ENCODE data around the gene MRPL4.
A peak's percentile ranks its signal among the peaks of the same experiment; 100 is the strongest.

Gene MRPL4

DNA sequence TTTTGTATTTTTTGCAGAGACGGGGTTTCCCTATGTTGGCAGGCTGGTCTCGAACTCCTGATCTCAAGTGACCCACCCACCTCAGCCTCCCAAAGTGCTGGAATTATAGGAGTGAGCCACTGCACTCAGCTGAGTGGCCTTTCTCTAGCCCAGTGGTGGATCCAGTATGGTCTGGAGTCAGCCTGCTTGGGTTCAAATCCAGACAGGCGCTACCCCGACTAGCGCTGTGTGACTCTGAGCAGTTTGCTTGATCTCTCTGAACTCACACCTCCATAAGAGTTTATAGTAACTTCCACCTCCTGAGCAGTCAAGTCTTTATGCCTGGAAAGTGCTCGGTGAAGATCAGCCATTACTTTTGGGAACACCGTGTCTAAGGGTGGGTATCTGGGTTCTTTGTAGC is 31.3 kb upstream of the MRPL4 start:
- no peaks in the 10 kb centered on the region for H3K9me3 ChIP-seq (ENCODE audit: low read length)
- H3K36me3 ChIP-seq (ENCODE audit: insufficient read depth, low read length) = peaks cover 7% of the 10 kb centered on the region
- H3K4me3 ChIP-seq (ENCODE audit: low read depth in 1 of 2, low read length in 2 of 2) = no peak overlapping the region
- no peak overlapping the region for H3K9ac ChIP-seq (ENCODE audit: low read length)
- H3K27me3 ChIP-seq (ENCODE audit: control insufficient read depth in 1 of 2, insufficient read depth in 2 of 2, low read length in 2 of 2) = no peaks in the 10 kb centered on the region
- H3K27ac ChIP-seq (ENCODE audit: low read depth, low read length) = no peak overlapping the region
- no peaks in the 10 kb centered on the region for H3K4me1 ChIP-seq (ENCODE audit: insufficient read depth, low read length)

DNA sequence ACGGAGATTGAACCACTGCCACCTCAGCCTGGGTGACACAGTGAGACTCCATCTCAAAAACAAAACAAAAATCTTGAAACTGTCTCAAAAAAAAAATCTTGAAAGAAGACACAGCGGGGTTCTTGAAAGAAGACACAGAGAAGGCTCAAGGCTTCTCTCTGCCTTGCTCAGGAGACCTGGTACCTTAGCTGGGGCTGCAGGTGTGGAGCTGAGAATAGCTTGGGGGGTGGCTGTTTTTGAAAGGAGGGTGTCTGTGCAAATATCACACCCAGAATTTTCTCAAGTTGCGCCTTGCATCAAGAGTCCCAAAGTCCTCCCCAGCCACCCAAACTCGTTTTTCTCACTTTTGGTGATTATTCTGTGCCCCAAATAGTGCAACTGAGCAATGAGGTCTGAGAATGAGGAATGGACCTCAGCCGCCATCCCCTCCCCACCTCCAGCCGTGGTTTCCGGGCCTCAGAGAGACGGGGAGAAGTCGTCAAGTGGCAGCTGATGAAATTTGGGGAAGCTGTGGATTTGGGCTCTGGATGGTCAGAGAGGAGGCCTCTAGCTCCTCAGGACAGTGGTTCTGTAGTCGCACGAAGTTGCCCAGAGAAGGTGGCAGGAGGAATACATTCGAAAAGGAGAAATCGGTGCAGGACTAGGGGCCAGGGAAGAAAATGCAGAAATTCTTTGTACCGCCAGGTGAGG is 29.7 kb upstream of the MRPL4 start:
- H3K4me1 ChIP-seq (ENCODE audit: insufficient read depth, low read length) = no peaks in the 10 kb centered on the region
- H3K9ac ChIP-seq (ENCODE audit: low read length) = no peak overlapping the region
- H3K27ac ChIP-seq (ENCODE audit: low read depth, low read length) = no peak overlapping the region
- H3K4me3 ChIP-seq (ENCODE audit: low read depth in 1 of 2, low read length in 2 of 2) = no peak overlapping the region
- no peaks in the 10 kb centered on the region for H3K9me3 ChIP-seq (ENCODE audit: low read length)
- peaks cover 7% of the 10 kb centered on the region for H3K36me3 ChIP-seq (ENCODE audit: insufficient read depth, low read length)
- no peaks in the 10 kb centered on the region for H3K27me3 ChIP-seq (ENCODE audit: control insufficient read depth in 1 of 2, insufficient read depth in 2 of 2, low read length in 2 of 2)

DNA sequence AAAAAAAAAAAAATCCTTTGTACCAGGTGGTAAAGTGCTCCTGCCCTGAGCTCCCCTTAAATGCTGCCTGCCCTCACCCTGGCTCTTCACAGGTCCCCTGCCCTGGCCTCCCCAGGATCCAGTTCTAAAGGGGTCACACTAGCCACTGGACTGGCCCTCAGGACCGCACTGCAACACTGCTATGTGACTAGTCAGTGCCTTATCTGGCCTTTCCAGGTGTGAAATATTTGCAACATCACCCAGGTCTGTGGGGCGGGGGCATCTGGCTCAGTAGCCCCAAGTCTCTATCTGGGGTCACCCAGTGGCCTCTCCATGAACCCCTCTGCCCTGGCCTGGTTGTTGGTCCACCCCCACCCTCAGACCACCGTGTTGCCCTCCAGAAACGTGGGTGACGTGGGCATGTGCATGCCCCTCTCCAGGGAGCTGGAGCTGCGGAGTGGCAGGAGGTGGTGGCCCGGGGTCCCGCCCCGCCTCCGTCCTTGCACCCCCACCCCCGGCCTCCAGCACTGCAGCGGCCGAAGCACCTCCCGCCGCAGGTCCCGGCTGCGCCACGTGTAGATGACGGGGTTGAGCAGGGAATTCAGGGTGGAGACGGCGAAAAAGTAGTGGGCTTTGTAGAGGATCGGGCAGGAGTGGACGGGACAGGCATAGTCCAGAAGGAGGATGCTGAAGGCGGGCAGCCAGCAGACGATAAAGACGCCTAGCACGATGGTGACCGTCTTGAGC is 28.4 kb upstream of the MRPL4 start:
- Histone ChIP-seq H3K27ac (ENCODE audit: low read depth, low read length) (no peak overlapping the region), H3K9me3 (ENCODE audit: low read length) (no peaks in the 10 kb centered on the region), H3K9ac (ENCODE audit: low read length) (no peak overlapping the region), H3K27me3 (ENCODE audit: control insufficient read depth in 1 of 2, insufficient read depth in 2 of 2, low read length in 2 of 2) (no peaks in the 10 kb centered on the region), H3K4me1 (ENCODE audit: insufficient read depth, low read length) (peaks cover 4% of the 10 kb centered on the region), H3K36me3 (ENCODE audit: insufficient read depth, low read length) (peaks cover 7% of the 10 kb centered on the region), H3K4me3 (ENCODE audit: low read depth in 1 of 2, low read length in 2 of 2) (no peak overlapping the region)

DNA sequence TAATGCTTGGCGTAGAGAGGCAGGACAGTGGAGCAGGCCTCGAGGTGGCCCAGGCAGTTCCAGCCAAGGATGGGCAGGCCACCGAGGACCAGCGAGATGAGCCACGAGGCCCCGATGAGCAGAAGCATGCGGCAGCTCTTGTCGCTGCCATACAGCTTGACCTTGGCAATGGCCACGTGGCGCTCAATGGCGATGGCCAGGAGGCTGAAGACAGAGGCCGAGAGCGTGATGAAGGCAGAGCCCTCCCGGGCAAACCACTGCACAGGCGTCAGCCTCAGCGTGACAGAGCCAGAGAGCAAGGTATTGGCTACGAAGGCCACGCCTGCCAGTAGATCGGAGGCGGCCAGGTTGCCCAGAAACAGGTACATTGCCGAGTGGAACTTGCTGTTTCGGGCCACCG is 27.7 kb upstream of the MRPL4 start:
- Histone ChIP-seq H3K4me3 (ENCODE audit: low read depth in 1 of 2, low read length in 2 of 2) (no peak overlapping the region), H3K27me3 (ENCODE audit: control insufficient read depth in 1 of 2, insufficient read depth in 2 of 2, low read length in 2 of 2) (no peaks in the 10 kb centered on the region), H3K36me3 (ENCODE audit: insufficient read depth, low read length) (peaks cover 7% of the 10 kb centered on the region), H3K4me1 (ENCODE audit: insufficient read depth, low read length) (peaks cover 6% of the 10 kb centered on the region), H3K27ac (ENCODE audit: low read depth, low read length) (no peak overlapping the region), H3K9ac (ENCODE audit: low read length) (no peak overlapping the region), H3K9me3 (ENCODE audit: low read length) (no peaks in the 10 kb centered on the region)

DNA sequence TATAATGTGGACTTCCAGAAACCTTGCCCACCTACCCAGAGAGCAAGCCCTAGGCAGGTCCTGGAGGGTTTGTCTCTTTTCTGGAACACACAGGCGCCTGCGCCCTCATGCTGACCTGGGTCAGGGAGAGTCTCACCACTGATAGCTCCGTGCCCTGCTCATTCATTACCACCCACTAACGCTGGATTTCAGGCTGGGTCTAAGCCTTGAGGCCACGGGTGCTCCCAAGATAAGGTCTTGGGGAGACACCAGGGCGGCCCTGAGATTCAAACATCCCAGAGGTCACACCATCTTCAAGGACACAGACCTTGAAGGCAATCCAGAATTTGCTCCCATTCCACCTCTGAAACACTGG is 26.0 kb upstream of the MRPL4 start:
- no peak overlapping the region for H3K4me3 ChIP-seq (ENCODE audit: low read depth in 1 of 2, low read length in 2 of 2)
- H3K27me3 ChIP-seq (ENCODE audit: control insufficient read depth in 1 of 2, insufficient read depth in 2 of 2, low read length in 2 of 2) = no peaks in the 10 kb centered on the region
- H3K36me3 ChIP-seq (ENCODE audit: insufficient read depth, low read length) = peaks cover 7% of the 10 kb centered on the region
- no peak overlapping the region for H3K27ac ChIP-seq (ENCODE audit: low read depth, low read length)
- no peaks in the 10 kb centered on the region for H3K9me3 ChIP-seq (ENCODE audit: low read length)
- H3K9ac ChIP-seq (ENCODE audit: low read length) = no peak overlapping the region
- peaks cover 10% of the 10 kb centered on the region for H3K4me1 ChIP-seq (ENCODE audit: insufficient read depth, low read length)

DNA sequence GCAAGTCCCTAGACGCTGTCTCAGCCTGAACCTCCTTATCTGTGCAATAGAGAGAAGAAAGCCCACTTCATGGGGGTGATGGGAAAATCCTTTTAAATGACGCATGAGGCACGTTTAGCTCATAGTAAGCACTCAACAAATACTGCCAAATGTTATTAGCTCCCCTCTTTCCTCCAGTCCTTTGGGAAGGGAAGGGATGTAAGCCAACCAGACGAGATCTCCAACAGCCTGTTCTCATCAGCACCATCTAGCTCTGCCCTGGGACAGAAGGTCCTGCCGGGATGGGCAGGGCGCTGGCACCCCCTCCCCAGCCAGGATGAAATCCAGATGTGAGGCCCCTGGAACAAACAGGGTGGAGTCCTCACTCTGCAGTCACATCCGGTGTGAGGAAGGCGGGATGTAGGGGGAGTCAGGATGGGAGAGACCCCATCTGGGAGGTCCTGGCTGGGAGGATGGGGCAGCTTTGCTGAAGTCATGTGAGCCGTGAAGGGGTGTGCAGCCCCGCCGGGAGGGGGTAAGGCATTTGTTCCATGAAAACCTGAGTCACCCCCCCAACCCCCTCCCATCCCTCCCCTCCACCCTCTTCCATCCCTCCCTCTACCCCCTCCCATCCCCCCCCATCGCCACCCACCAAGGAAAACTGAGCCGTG is 25.5 kb upstream of the MRPL4 start:
- H3K9ac ChIP-seq (ENCODE audit: low read length) = no peak overlapping the region

DNA sequence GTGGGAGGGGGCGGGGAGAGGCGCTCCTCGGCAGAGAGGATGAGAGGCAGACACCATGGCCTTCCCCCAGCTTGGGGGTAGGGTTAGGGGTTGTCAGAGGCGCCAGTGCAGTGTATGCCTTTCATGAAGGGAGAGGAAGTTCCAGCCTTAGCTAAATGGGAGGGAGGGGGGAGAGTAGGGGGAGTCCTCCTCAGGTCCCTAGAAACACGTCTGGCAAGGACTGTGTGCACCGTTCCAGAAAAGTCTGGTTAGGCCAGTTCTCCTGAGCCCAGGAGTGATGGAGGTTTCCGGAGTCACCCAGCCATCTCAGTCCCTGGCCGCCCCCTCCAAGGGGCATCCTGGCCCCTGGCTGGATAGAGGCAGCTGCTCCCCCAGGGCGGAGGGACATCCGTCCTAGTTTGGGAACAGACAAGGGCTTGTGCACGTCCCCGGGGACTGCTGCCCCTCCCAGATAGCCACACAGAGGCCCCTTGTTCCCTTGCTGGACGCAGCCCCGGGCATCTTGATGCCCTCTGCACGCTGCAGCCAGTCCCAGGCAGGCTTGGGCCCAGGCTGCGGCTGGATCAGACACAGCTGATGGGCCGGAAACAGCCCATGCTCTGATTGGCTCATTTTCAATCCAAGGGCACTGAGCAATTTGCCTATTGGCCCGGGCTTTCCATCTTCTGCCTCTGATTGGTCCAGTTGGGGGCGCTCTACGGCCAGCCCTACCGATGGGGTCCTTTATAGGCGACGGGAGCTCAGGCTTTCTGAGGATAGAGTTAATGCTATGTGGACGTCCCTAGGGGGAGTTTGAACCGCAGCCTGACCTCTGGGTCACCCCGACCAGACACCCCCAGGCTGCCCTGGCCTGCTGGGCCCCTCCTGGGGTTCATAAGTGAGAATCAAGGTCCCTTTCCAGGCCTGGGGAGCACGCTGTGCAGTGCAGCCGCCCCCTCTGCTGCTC is 24.7 kb upstream of the MRPL4 start:
- Histone ChIP-seq H3K9me3 (ENCODE audit: low read length) (no peaks in the 10 kb centered on the region), H3K4me3 (ENCODE audit: low read depth in 1 of 2, low read length in 2 of 2) (no peak overlapping the region), H3K27me3 (ENCODE audit: control insufficient read depth in 1 of 2, insufficient read depth in 2 of 2, low read length in 2 of 2) (no peaks in the 10 kb centered on the region), H3K27ac (ENCODE audit: low read depth, low read length) (no peak overlapping the region), H3K9ac (ENCODE audit: low read length) (no peak overlapping the region), H3K36me3 (ENCODE audit: insufficient read depth, low read length) (peaks cover 7% of the 10 kb centered on the region), H3K4me1 (ENCODE audit: insufficient read depth, low read length) (peaks cover 10% of the 10 kb centered on the region)

More for the DNA sequence above, 25.5 kb upstream of the MRPL4 start:
- Histone ChIP-seq H3K27me3 (ENCODE audit: control insufficient read depth in 1 of 2, insufficient read depth in 2 of 2, low read length in 2 of 2) (no peaks in the 10 kb centered on the region), H3K4me1 (ENCODE audit: insufficient read depth, low read length) (peaks cover 10% of the 10 kb centered on the region), H3K4me3 (ENCODE audit: low read depth in 1 of 2, low read length in 2 of 2) (no peak overlapping the region), H3K9me3 (ENCODE audit: low read length) (no peaks in the 10 kb centered on the region), H3K27ac (ENCODE audit: low read depth, low read length) (no peak overlapping the region), H3K36me3 (ENCODE audit: insufficient read depth, low read length) (peaks cover 7% of the 10 kb centered on the region)

DNA sequence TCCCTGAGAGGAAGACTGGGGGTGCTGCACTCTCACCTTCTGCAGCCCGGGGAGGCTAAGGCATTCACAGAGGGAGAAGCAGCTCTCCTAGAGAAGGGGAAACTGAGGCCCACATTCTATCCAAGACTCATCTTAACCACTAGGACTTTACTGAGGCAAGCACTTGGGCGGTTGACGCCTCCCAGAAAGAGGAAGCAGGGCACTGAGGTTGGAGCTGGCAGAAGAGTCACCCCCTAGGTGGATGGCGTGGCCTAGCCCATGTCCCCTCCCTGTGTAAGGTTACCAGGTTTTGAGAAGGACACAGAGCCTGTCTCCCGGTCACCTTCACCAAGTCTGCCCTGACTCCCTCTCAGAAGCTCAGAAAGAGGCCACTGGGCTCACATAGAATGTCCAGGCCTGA is 23.6 kb upstream of the MRPL4 start:
- Histone ChIP-seq H3K27me3 (ENCODE audit: control insufficient read depth in 1 of 2, insufficient read depth in 2 of 2, low read length in 2 of 2) (no peaks in the 10 kb centered on the region), H3K4me3 (ENCODE audit: low read depth in 1 of 2, low read length in 2 of 2) (no peak overlapping the region), H3K27ac (ENCODE audit: low read depth, low read length) (peak overlapping the region; percentile 44), H3K36me3 (ENCODE audit: insufficient read depth, low read length) (peaks cover 7% of the 10 kb centered on the region), H3K9me3 (ENCODE audit: low read length) (no peaks in the 10 kb centered on the region), H3K9ac (ENCODE audit: low read length) (no peak overlapping the region), H3K4me1 (ENCODE audit: insufficient read depth, low read length) (peaks cover 10% of the 10 kb centered on the region)

DNA sequence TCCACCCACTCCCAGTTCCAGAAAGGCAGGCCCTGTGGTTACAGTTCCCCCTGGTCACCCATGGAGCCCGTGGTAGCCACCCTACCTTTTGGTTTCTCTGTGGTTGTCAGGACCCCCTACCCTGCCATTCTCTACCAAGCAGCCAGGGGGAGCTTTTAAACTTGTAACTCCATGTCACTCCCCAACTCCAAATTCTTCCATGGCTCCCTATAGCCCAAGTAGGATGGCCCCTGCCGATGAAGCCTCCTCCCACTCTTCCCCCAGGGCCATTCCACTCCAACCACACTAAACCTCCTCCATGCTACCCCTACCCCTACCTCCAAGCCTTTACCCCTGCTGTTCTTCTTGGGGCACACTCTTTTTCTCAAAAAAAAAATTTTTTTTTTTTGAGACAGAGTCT is 23.1 kb upstream of the MRPL4 start:
- Histone ChIP-seq H3K9ac (ENCODE audit: low read length) (no peak overlapping the region), H3K9me3 (ENCODE audit: low read length) (no peaks in the 10 kb centered on the region), H3K4me3 (ENCODE audit: low read depth in 1 of 2, low read length in 2 of 2) (no peak overlapping the region), H3K27me3 (ENCODE audit: control insufficient read depth in 1 of 2, insufficient read depth in 2 of 2, low read length in 2 of 2) (no peaks in the 10 kb centered on the region), H3K36me3 (ENCODE audit: insufficient read depth, low read length) (peaks cover 7% of the 10 kb centered on the region), H3K4me1 (ENCODE audit: insufficient read depth, low read length) (peaks cover 10% of the 10 kb centered on the region), H3K27ac (ENCODE audit: low read depth, low read length) (peak overlapping the region; percentile 44)

DNA sequence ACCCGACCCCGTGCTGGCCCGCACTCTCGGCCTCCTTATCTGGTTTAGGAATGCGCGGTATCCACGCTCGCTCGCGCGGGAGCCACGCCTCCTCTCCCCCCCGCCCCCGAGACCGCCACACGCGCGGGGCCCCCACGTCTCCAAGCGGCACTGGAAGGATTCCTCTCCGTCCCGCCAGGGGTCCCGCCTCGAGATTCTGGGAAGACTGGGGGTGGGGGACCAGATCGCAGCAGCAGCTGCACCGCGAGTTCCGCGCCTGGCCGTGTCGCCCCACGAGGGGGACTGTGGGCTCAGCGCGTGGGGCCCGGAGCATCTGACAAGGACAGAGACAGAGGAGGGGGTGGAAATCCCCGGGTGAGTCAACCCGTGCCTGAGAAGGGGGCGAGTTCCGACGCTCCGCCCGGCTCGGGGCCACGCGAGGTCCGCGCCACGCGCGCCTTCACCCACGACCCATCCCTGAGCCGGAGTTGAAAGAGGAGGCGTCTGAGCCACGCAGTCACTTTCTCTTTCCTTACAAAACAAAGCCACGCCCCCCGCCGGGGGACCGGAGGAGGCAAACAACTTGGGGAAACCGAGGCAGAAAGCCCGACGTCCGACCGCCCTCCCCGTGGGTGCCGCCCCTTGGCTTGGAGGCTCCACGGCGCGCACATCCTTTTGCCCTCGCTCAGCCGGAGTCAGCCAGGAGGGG is 21.7 kb upstream of the MRPL4 start:
- Histone ChIP-seq H3K9me3 (ENCODE audit: low read length) (no peaks in the 10 kb centered on the region), H3K36me3 (ENCODE audit: insufficient read depth, low read length) (no peaks in the 10 kb centered on the region), H3K4me3 (ENCODE audit: low read depth in 1 of 2, low read length in 2 of 2) (peak overlapping the region; percentile 76 to 97), H3K27me3 (ENCODE audit: control insufficient read depth in 1 of 2, insufficient read depth in 2 of 2, low read length in 2 of 2) (no peaks in the 10 kb centered on the region), H3K4me1 (ENCODE audit: insufficient read depth, low read length) (peaks cover 10% of the 10 kb centered on the region), H3K9ac (ENCODE audit: low read length) (peak overlapping the region; percentile 33), H3K27ac (ENCODE audit: low read depth, low read length) (peak overlapping the region; percentile 98)
